ENCODE results near the gene PPIP5K2. TPM values are rescaled to one million over a fixed set of nuclear protein-coding genes. Genes with fewer than 3 reads are reported as not detected.

PPIP5K2 gene
- total RNA-seq, 1 experiment from 2014 or later = 52.2 TPM

DNA sequence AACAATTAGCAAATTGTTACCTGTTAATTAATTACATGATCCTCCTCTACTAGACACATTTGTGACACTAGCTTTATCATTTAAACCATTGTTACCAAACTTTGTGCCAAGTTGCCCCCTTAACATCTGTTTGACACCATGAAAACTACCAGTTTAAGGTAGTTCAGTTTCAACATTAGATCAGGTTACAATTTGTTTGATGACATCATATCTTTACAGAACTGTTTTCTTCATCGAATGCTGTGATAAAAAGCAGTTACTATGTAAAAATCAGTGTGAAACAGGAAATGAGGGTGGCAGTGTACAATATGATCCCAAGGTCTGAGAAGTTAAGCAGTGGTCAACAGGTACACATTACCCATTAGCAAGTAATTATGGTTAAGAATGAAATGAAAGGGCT, 17.9 kb upstream of the PPIP5K2 start:
- POLR2A ChIA-PET (ENCODE audit: unreplicated experiment) = no interaction called here
- CTCF ChIA-PET = no interaction called here
- BruUV-seq (replicated peaks) = no TSS peak

DNA sequence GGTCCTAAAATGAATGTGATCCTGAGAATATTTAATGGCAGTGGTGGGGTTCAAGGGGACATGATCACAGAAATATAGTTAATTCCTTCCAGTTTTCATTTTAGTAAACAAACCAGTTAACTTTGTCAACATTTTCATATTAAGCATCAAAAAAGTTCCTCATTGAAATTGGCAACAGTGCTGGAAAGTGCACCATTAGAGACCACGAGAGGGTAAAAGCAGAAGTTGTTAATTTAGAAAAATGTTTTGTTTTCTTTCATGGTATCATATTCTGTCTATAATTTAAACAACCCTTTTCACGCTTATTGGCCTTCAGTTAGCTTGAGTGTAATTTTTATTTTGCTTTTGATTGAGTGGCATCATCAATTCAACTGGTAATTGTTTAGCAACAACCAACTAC, 12.0 kb upstream of the PPIP5K2 start:
- Histone ChIP-seq H3K9ac (ENCODE audit: low read length) (no peak overlapping the region), H3K79me2 (ENCODE audit: low read length) (no peaks in the 10 kb centered on the region; the same call in 1 of the 2 replicates), H3K4me3 (ENCODE audit: low read length) (no peak overlapping the region), H3K27me3 (ENCODE audit: low read length) (no peaks in the 10 kb centered on the region), H3K9me3 (ENCODE audit: low read length) (no peaks in the 10 kb centered on the region), H2AFZ (ENCODE audit: low read length) (no peak overlapping the region), H4K20me1 (ENCODE audit: low read length) (no peaks in the 10 kb centered on the region), H3K4me1 (ENCODE audit: insufficient read depth, low read length) (no peaks in the 10 kb centered on the region), H3K4me2 (ENCODE audit: low read length) (no peak overlapping the region), H3K9me2 (replicated peaks; ENCODE audit: low read length) (no peaks in the 10 kb centered on the region), H3K27ac (ENCODE audit: low read length) (no peak overlapping the region), H3K36me3 (ENCODE audit: low read depth, low read length) (0 out of 2 replicates have a peak, but pooled peaks cover 2% of the 10 kb centered on the region), H3F3A (ENCODE audit: low read length, unreplicated experiment) (no peaks in the 10 kb centered on the region)
- BruUV-seq (replicated peaks) = no TSS peak
- ChIA-PET POLR2A (ENCODE audit: unreplicated experiment) (no interaction called here), CTCF (no interaction called here)
- TF ChIP-seq EZH2phosphoT487 (IDR thresholded peaks at IDR 0.05; ENCODE audit: borderline replicate concordance, low read length) (no peak), EZH2 (IDR thresholded peaks at IDR 0.05; ENCODE audit: low read length, unreplicated experiment) (no peak)
- TF ChIP-seq, protein P1, sequence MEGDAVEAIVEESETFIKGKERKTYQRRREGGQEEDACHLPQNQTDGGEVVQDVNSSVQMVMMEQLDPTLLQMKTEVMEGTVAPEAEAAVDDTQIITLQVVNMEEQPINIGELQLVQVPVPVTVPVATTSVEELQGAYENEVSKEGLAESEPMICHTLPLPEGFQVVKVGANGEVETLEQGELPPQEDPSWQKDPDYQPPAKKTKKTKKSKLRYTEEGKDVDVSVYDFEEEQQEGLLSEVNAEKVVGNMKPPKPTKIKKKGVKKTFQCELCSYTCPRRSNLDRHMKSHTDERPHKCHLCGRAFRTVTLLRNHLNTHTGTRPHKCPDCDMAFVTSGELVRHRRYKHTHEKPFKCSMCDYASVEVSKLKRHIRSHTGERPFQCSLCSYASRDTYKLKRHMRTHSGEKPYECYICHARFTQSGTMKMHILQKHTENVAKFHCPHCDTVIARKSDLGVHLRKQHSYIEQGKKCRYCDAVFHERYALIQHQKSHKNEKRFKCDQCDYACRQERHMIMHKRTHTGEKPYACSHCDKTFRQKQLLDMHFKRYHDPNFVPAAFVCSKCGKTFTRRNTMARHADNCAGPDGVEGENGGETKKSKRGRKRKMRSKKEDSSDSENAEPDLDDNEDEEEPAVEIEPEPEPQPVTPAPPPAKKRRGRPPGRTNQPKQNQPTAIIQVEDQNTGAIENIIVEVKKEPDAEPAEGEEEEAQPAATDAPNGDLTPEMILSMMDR (conservative IDR thresholded peaks at IDR 0.05; ENCODE audit: low read depth, low read length) = no peak
- intact Hi-C loops (cut with micrococcal nuclease) = no loop called here
- DNase-seq (no peak), ATAC-seq (no peak)

More for the DNA sequence above, 17.9 kb upstream of the PPIP5K2 start:
- Histone ChIP-seq H3K4me1 (ENCODE audit: insufficient read depth, low read length) (no peaks in the 10 kb centered on the region), H3F3A (ENCODE audit: low read length, unreplicated experiment) (no peaks in the 10 kb centered on the region), H3K36me3 (ENCODE audit: low read depth, low read length) (0 out of 2 replicates have a peak, but pooled peaks cover 5% of the 10 kb centered on the region), H3K9me3 (ENCODE audit: low read length) (no peaks in the 10 kb centered on the region), H2AFZ (ENCODE audit: low read length) (no peak overlapping the region), H3K9me2 (replicated peaks; ENCODE audit: low read length) (no peaks in the 10 kb centered on the region), H3K79me2 (ENCODE audit: low read length) (no peaks in the 10 kb centered on the region), H3K4me3 (ENCODE audit: low read length) (no peak overlapping the region), H3K9ac (ENCODE audit: low read length) (no peak overlapping the region), H3K4me2 (ENCODE audit: low read length) (no peak overlapping the region), H4K20me1 (ENCODE audit: low read length) (no peaks in the 10 kb centered on the region), H3K27ac (ENCODE audit: low read length) (no peak overlapping the region), H3K27me3 (ENCODE audit: low read length) (no peaks in the 10 kb centered on the region)
- intact Hi-C loops (cut with micrococcal nuclease) = no loop called here
- ATAC-seq (no peak), DNase-seq (no peak)
- no peak for TF ChIP-seq EZH2phosphoT487 (IDR thresholded peaks at IDR 0.05; ENCODE audit: borderline replicate concordance, low read length)
- TF ChIP-seq, protein P1 (conservative IDR thresholded peaks at IDR 0.05; ENCODE audit: low read depth, low read length) = no peak
- TF ChIP-seq EZH2 (IDR thresholded peaks at IDR 0.05; ENCODE audit: low read length, unreplicated experiment) = no peak

DNA sequence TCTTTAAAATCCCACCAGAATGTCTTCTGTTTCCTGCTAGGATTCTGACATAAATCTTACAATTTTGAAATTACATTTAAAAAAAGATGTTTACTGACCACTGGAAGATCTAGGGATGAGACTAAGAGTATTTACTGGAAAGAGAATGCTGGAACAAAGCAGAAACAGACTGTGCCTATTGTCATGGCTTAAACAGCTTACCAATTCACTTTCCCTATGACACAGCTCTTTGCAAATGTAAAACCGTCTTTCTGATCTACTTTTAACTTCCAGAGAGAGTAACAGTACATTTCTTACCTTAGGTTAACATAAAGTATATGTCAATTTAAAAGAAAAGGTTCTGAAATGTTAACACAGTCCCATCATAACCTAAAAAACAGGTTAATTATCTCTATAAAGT, 10.8 kb upstream of the PPIP5K2 start:
- Histone ChIP-seq H3K9ac (ENCODE audit: low read length) (no peak overlapping the region), H3K4me1 (ENCODE audit: insufficient read depth, low read length) (peaks cover 3% of the 10 kb centered on the region), H3K27ac (ENCODE audit: low read length) (no peak overlapping the region), H3K27me3 (ENCODE audit: low read length) (no peaks in the 10 kb centered on the region), H3K79me2 (ENCODE audit: low read length) (peaks cover 5% of the 10 kb centered on the region), H3F3A (ENCODE audit: low read length, unreplicated experiment) (no peaks in the 10 kb centered on the region), H3K36me3 (ENCODE audit: low read depth, low read length) (0 out of 2 replicates have a peak, but pooled peaks cover 2% of the 10 kb centered on the region), H3K4me2 (ENCODE audit: low read length) (no peak overlapping the region), H3K4me3 (ENCODE audit: low read length) (no peak overlapping the region), H2AFZ (ENCODE audit: low read length) (no peak overlapping the region), H3K9me2 (replicated peaks; ENCODE audit: low read length) (no peaks in the 10 kb centered on the region), H3K9me3 (ENCODE audit: low read length) (no peaks in the 10 kb centered on the region), H4K20me1 (ENCODE audit: low read length) (no peaks in the 10 kb centered on the region)
- intact Hi-C loops (cut with micrococcal nuclease) = no loop called here
- no peak for DNase-seq
- TF ChIP-seq EZH2 (IDR thresholded peaks at IDR 0.05; ENCODE audit: low read length, unreplicated experiment) (no peak), EZH2phosphoT487 (IDR thresholded peaks at IDR 0.05; ENCODE audit: borderline replicate concordance, low read length) (no peak)
- TF ChIP-seq, protein P1 (conservative IDR thresholded peaks at IDR 0.05; ENCODE audit: low read depth, low read length) = no peak
- POLR2A ChIA-PET (ENCODE audit: unreplicated experiment) = no interaction called here
- CTCF ChIA-PET = no interaction called here
- no TSS peak for BruUV-seq (replicated peaks)
- ATAC-seq = no peak

Measured in PC-3 (cell line).